Sigmoid colon (tissue), 7 donors: ENCODE results near the gene ZDHHC20. TPM values are rescaled to one million over a fixed set of nuclear protein-coding genes. Genes with fewer than 3 reads are reported as not detected.
A peak's percentile ranks its signal among the peaks of the same experiment; 100 is the strongest.

ENCODE experiments used
- DNase-seq: peaks from one replicate; pipeline ENCODE4 v3.0.0-alpha.2; 2019
- H3K27ac ChIP-seq, 4 donors: fragments of 200-600 bp; sonication (generic); one replicate each; pipeline ENCODE4 v1.5.1; 2016 to 2019; ENCODE audit warnings: mild to moderate bottlenecking in 1 of 4
- H3K27me3 ChIP-seq, 3 donors: fragments of 200-600 bp; sonication (generic); one replicate each; pipeline ENCODE4 v1.5.1; 2019; ENCODE audit warnings: mild to moderate bottlenecking in 1 of 3
- H3K36me3 ChIP-seq, 4 donors: fragments of 200-600 bp; sonication (generic); one replicate each; pipeline ENCODE4 v1.5.1; 2016 to 2019
- H3K4me1 ChIP-seq, 4 donors: fragments of 200-600 bp; sonication (generic); one replicate each; pipeline ENCODE4 v1.5.1; 2017 to 2019
- H3K4me3 ChIP-seq, 4 donors: fragments of 200-600 bp; sonication (generic); one replicate each; pipeline ENCODE4 v1.5.1; 2017 to 2019; ENCODE audit warnings: mild to moderate bottlenecking in 2 of 4, moderate library complexity in 1 of 4
- H3K9me3 ChIP-seq, 4 donors: fragments of 200-600 bp in 3 of 4; sonication (generic) in 3 of 4; one replicate each; pipeline versions ENCODE4 v1.5.1 to v1.6.1; 2013 to 2019
- CTCF ChIP-seq, 4 experiments: fragments of 450-650 bp in 3 of 4; fragments of 200-600 bp in 1 of 4; IDR thresholded peaks; one replicate each; pipeline ENCODE4 v1.5.1; 2016 to 2019; ENCODE audit warnings: antibody characterized with exemption in 4 of 4, mild to moderate bottlenecking in 3 of 4, moderate library complexity in 2 of 4
- EP300 ChIP-seq, 4 donors: sonication (generic); formaldehyde crosslinking; IDR thresholded peaks; one replicate each; pipeline ENCODE4 v1.6.1; 2017; ENCODE audit warnings: antibody characterized with exemption in 4 of 4
- POLR2A ChIP-seq, 2 donors: fragments of 450-650 bp; IDR thresholded peaks; one replicate each; pipeline ENCODE4 v1.6.1; 2016; ENCODE audit warnings: antibody characterized with exemption in 2 of 2, mild to moderate bottlenecking in 2 of 2, moderate library complexity in 2 of 2
- POLR2AphosphoS5 ChIP-seq, 4 donors: sonication (generic); formaldehyde crosslinking; IDR thresholded peaks; one replicate each; pipeline ENCODE4 v1.6.1; 2017; ENCODE audit warnings: antibody characterized with exemption in 4 of 4
- WGBS, 2 donors: extraction: QIAGEN DNeasy Blood & Tissue Kit; methylation state at CpG; one replicate each; pipeline ENCODE4 v1.1.7; 2013; 5-methylcytosine and 5-hydroxymethylcytosine counted together
- intact Hi-C: fragments of 100-400 bp; cut with DNase I; formaldehyde crosslinking; loops from one replicate; pipeline ENCODE4 v1.15.1; 2023
- polyA plus RNA-seq, 3 donors: library from polyadenylated mRNA; stranded (reverse); fragments of 200-250 nt; gene quantifications; one replicate each; pipeline ENCODE4 v1.2.3, GENCODE V29; 2013
- small RNA-seq, 3 donors: library from RNA; depleted of rRNA; stranded (forward); fragments of <200 nt; gene quantifications; one replicate each; pipeline ENCODE3, GENCODE V24; 2016
- total RNA-seq, 4 donors: library from RNA; depleted of rRNA; stranded (reverse); fragments of >200 nt; gene quantifications; one replicate each; pipeline ENCODE4 v1.1.0, GENCODE V29; 2016
- donor health status: healthy with polysubstance abuse.
- donor health status: Bipolar disorder and iron deficiency.
- donor health status: healthy.

ZDHHC20 gene
- total and polyA plus RNA-seq, 7 donors = 14.4 to 56.7 (median 49.9) TPM

- intact Hi-C loops = no loop called here
- TF ChIP-seq POLR2AphosphoS5 (IDR thresholded peaks at IDR 0.05) = no peak
- TF ChIP-seq CTCF (IDR thresholded peaks at IDR 0.05) = no peak
- TF ChIP-seq EP300 (IDR thresholded peaks at IDR 0.05) = no peak
- no peak for TF ChIP-seq POLR2A (IDR thresholded peaks at IDR 0.05)
Measured at GRCh38 chr13:21328201-21328600, 130.9 kb downstream of the ZDHHC20 start.

GRCh38 chr13:21326155-21327031 is 132.7 kb downstream of the ZDHHC20 start:
- DNase-seq = peak; percentile 72
- intact Hi-C loops = no loop called here
- WGBS, 2 donors = 10 to 38% methylated on average over 52 of the region's 52 CpGs
- H3K4me3 ChIP-seq = peak overlapping the region; percentile 43 to 62 (median 55)
- no peaks in the 10 kb centered on the region for H3K9me3 ChIP-seq
- TF ChIP-seq POLR2A (IDR thresholded peaks at IDR 0.05) = no peak
- no peak for TF ChIP-seq EP300 (IDR thresholded peaks at IDR 0.05)
- TF ChIP-seq CTCF (IDR thresholded peaks at IDR 0.05) = no peak
- TF ChIP-seq POLR2AphosphoS5 (IDR thresholded peaks at IDR 0.05) = no peak
- peak overlapping the region in 2 of 4 donors; percentile 34 to 48 for H3K27ac ChIP-seq
- no peaks in the 10 kb centered on the region for H3K27me3 ChIP-seq
- H3K36me3 ChIP-seq = no peaks in the 10 kb centered on the region
- peaks cover 0 to 5% (median 0%) of the 10 kb centered on the region in 4 donors for H3K4me1 ChIP-seq

More at GRCh38 chr13:21328201-21328600, 130.9 kb downstream of the ZDHHC20 start:
- Histone ChIP-seq H3K4me3 (no peak overlapping the region), H3K27ac (no peak overlapping the region), H3K4me1 (peaks cover 0 to 5% (median 0%) of the 10 kb centered on the region in 4 donors), H3K27me3 (no peaks in the 10 kb centered on the region), H3K9me3 (no peaks in the 10 kb centered on the region), H3K36me3 (no peaks in the 10 kb centered on the region)
- WGBS, 2 donors = 78 to 82% methylated on average over 6 of the region's 6 CpGs
- no peak for DNase-seq

GRCh38 chr13:21324803-21325202 is 134.3 kb downstream of the ZDHHC20 start:
- no peak for TF ChIP-seq POLR2AphosphoS5 (IDR thresholded peaks at IDR 0.05)
- TF ChIP-seq POLR2A (IDR thresholded peaks at IDR 0.05) = no peak
- no peak for TF ChIP-seq EP300 (IDR thresholded peaks at IDR 0.05)
- TF ChIP-seq CTCF (IDR thresholded peaks at IDR 0.05) = no peak
- peaks cover 0 to 5% (median 0%) of the 10 kb centered on the region in 4 donors for H3K4me1 ChIP-seq
- no peaks in the 10 kb centered on the region for H3K36me3 ChIP-seq
- H3K27me3 ChIP-seq = no peaks in the 10 kb centered on the region
- intact Hi-C loops = no loop called here
- no peaks in the 10 kb centered on the region for H3K9me3 ChIP-seq
- no peak overlapping the region for H3K4me3 ChIP-seq
- H3K27ac ChIP-seq = no peak overlapping the region
- DNase-seq = no peak
- WGBS, 2 donors = 53 to 71% methylated on average over 3 of the region's 3 CpGs

GRCh38 chr13:21322988-21323387 is 136.1 kb downstream of the ZDHHC20 start:
- H3K4me3 ChIP-seq = no peak overlapping the region
- 0 to 51% methylated on average over 3 of the region's 3 CpGs for WGBS, 2 donors
- H3K27me3 ChIP-seq = no peaks in the 10 kb centered on the region
- DNase-seq = no peak
- no peaks in the 10 kb centered on the region for H3K9me3 ChIP-seq
- H3K27ac ChIP-seq = no peak overlapping the region
- TF ChIP-seq CTCF (IDR thresholded peaks at IDR 0.05) (no peak), POLR2AphosphoS5 (IDR thresholded peaks at IDR 0.05) (no peak)
- no peaks in the 10 kb centered on the region for H3K36me3 ChIP-seq
- H3K4me1 ChIP-seq = peaks cover 0 to 5% (median 0%) of the 10 kb centered on the region in 4 donors
- intact Hi-C loops = no loop called here

Small RNA genes within 50 kb of the gene (small RNA-seq; reads per million reads assigned to genes)
- 0 to 0.11 (median 0.07) reads per million in 3 donors for gene RNA5SP25

Other genes starting within 250 kb of the ZDHHC20 start
- gene MICU2, start 144.9 kb upstream of the ZDHHC20 start, total RNA-seq = 10 to 100 TPM; 23.1 to 51.0 (median 37.5) TPM
- 100 to 1,000 TPM in 1 of 3 donors, 10 to 100 TPM in 2; 45.9 to 104 (median 68.5) TPM for gene MICU2, start 144.9 kb upstream of the ZDHHC20 start, polyA plus RNA-seq
- 1 to 10 TPM in 1 of 4 donors, under 1 TPM in 3; 0.36 to 1.4 (median 0.75) TPM for gene FGF9, start 211.8 kb upstream of the ZDHHC20 start, total RNA-seq
- gene FGF9, start 211.8 kb upstream of the ZDHHC20 start, polyA plus RNA-seq = under 1 TPM; 0.36 to 0.60 (median 0.46) TPM